NCI-H524 (cell line): ENCODE data around the gene TTC28.
"Not testable (repeated sequence)": the region's sequence is repeated elsewhere in the genome, so short reads cannot be mapped to it uniquely, and the experiment has no call there.

ENCODE experiments used
- DNase-seq, 2 experiments: peaks; one replicate each; lab custom pipeline; 2025; lab: John Stamatoyannopoulos, UW

Gene TTC28

GRCh38 chr22:28488825-28489224 is 190.8 kb downstream of the TTC28 start:
- no peak for DNase-seq

- no peak for DNase-seq
Measured at GRCh38 chr22:28484662-28485061, 195.0 kb downstream of the TTC28 start.

- DNase-seq, result no peak
Measured at GRCh38 chr22:28481725-28482124, 197.9 kb downstream of the TTC28 start.

GRCh38 chr22:28480000-28480715 is 199.5 kb downstream of the TTC28 start:
- no peak for DNase-seq

DNA sequence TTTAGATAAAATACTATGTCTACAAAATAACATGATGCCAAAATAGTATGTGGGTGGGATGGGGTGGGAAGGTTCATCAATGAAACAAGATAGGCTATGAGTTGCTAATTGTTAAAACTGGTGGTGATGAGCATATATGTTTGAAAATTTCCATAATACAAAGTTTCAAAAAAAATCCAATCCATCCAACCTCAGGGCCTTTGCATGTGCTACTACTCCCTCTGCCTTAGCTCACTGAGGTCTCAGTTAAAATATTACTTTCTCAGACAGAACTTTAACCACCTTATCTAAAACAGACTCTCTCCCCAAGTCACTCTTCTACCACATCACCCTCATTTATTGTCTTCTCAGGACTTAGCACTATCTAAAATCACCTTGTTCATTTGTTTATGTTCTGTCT is 201.1 kb downstream of the TTC28 start:
- no peak for DNase-seq

DNA sequence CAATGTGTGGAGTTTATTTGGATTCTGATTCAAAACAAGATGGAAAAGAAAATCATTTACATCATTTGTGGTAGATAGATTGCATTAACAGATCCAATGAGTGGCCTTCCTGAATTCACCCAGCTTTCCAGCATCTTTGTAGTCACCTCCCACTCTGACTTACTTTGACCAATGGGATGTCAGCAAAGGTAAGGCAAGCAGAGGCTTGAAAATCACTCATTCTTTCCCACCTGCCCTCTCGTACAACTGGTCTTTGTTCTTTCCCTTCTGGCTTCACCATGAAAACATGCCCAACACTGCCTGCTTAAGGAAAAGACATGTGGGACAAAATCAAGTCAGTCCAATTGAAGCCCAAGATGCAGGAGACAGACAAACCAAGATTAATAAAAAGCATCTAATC is 202.1 kb downstream of the TTC28 start:
- DNase-seq, result no peak

GRCh38 chr22:28474330-28474729 is 205.3 kb downstream of the TTC28 start:
- DNase-seq, result no peak

- no peak for DNase-seq
Measured at GRCh38 chr22:28473258-28473657, 206.4 kb downstream of the TTC28 start.

DNA sequence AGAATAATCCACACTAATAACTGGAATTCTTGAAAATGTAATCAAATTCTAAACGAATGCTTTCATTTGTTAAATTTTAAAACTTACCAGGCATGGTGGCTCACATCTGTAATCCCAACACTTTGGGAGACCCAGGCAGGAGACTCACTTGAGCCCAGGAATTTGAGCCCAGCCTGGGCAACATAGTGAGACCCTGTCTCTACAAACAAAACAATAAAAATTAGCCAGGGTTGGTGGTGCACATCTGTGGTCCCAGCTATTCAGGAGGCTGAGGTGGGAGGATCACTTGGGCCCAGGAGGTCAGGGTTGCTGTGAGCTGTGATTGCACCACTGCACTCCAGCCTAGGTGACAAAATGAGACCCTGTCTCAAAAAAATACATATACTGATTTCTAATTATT is 212.6 kb downstream of the TTC28 start:
- DNase-seq, result not testable (repeated sequence)

GRCh38 chr22:28466399-28466798 is 213.2 kb downstream of the TTC28 start:
- DNase-seq, result peak in 1 of 2 experiments; percentile 30

GRCh38 chr22:28465841-28466240 is 213.8 kb downstream of the TTC28 start:
- no peak for DNase-seq

DNA sequence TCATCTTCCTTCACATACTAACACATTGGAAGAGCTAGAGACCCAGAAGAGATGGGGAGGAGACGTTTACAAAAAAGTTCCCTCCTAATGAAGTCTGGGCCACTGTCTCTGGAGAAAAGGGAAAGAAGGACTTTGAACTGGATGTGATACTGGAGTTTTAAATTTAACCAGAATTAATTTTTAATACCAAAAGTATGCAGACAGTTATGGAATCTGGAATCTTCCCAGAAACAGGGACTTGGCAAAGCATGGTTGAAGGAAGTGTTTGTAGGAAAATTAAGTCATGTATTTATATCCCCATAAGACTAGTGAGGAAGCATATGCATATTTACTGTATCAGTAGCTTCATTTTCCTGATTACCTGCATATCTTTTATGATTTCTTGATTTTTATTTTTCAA is 215.5 kb downstream of the TTC28 start:
- DNase-seq, result no peak

GRCh38 chr22:28463408-28463807 is 216.2 kb downstream of the TTC28 start:
- DNase-seq, result not testable (repeated sequence)

GRCh38 chr22:28462901-28463300 is 216.7 kb downstream of the TTC28 start:
- no peak for DNase-seq

GRCh38 chr22:28462041-28462440 is 217.6 kb downstream of the TTC28 start:
- no peak for DNase-seq

- no peak for DNase-seq
Measured at GRCh38 chr22:28454431-28455064, 225.1 kb downstream of the TTC28 start.

- no peak for DNase-seq
Measured at GRCh38 chr22:28450109-28450508, 229.5 kb downstream of the TTC28 start.

DNA sequence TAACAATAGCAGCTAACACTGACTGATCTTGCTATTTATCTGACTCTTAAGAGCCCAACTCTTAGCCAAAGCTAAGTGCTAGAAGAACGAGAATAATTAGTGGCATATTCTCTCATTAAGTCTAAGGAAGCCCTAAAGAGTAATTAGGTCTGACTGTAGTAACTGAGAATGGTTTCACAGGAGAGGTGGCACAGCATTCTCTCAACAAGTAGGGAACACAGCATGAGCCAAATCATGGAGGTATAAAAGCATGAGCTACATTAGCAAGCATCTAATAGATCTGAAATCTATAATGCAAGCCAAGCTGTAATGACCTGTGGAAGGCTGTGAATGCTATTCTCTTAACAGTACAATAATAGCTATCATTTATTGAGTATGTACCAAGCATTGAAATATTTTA is 230.6 kb downstream of the TTC28 start:
- no peak for DNase-seq

GRCh38 chr22:28448625-28449024 is 231.0 kb downstream of the TTC28 start:
- no peak for DNase-seq

GRCh38 chr22:28444659-28445058 is 235.0 kb downstream of the TTC28 start:
- DNase-seq, result no peak

DNA sequence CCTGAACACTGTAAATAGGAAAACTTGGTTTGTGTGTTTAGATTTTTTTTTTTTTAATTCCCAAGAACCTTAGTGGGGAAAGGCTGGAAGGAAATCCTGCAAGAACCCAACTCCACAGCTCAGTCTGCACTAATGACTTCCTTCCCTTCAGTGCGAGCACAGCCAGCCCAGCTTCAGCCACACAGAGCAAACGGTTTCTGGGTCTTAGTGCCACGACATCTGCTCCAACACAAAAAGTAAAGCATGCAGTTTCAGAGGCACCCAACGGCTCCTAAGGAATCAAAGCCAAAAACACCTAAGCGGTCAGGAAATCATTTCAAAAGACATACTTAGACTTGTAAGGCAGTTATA is 236.1 kb downstream of the TTC28 start:
- DNase-seq, result peak; percentile 16 to 70

- DNase-seq, result no peak
Measured at GRCh38 chr22:28442711-28443525, 236.7 kb downstream of the TTC28 start.

GRCh38 chr22:28442264-28442710 is 237.4 kb downstream of the TTC28 start:
- DNase-seq, result peak; percentile 74 to 83
